ENCODE measurements around the gene SLC22A9. TPM values are rescaled to one million over a fixed set of nuclear protein-coding genes. Genes with fewer than 3 reads are reported as not detected.

SLC22A9 gene
- total RNA-seq, 3 donors from 2014 or later = not detected

DNA sequence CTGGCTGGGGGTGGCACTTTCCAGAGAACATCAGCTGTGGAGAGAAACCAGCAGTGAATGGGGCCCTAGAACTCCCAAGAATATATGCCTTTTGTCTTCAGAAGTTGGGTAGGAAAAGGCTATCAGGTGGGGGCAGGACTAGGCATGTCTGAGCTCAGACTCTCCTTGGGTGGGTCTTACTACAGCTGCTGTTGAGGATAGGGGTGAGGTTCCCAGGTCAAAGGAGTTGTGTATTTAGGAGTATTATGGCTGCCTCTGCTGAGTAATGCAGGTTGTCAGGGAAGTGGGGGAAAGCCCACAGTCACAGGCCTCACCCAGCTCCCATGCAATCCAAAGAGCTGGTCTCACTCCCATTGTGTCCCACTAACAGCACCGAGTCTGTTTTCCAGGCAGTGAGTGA, 26.1 kb downstream of the SLC22A9 start:
- no peak for ATAC-seq
- Histone ChIP-seq H3K4me1 (ENCODE audit: low read depth) (no peaks in the 10 kb centered on the region), H3K4me3 (no peak overlapping the region), H3K9me3 (no peaks in the 10 kb centered on the region), H3K36me3 (ENCODE audit: low read depth) (no peaks in the 10 kb centered on the region)
- TF ChIP-seq, protein P1, sequence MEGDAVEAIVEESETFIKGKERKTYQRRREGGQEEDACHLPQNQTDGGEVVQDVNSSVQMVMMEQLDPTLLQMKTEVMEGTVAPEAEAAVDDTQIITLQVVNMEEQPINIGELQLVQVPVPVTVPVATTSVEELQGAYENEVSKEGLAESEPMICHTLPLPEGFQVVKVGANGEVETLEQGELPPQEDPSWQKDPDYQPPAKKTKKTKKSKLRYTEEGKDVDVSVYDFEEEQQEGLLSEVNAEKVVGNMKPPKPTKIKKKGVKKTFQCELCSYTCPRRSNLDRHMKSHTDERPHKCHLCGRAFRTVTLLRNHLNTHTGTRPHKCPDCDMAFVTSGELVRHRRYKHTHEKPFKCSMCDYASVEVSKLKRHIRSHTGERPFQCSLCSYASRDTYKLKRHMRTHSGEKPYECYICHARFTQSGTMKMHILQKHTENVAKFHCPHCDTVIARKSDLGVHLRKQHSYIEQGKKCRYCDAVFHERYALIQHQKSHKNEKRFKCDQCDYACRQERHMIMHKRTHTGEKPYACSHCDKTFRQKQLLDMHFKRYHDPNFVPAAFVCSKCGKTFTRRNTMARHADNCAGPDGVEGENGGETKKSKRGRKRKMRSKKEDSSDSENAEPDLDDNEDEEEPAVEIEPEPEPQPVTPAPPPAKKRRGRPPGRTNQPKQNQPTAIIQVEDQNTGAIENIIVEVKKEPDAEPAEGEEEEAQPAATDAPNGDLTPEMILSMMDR (IDR thresholded peaks at IDR 0.05) = no peak
- DNase-seq = no peak
- intact Hi-C loops (cut with DNase I, micrococcal nuclease) = no loop called here

DNA sequence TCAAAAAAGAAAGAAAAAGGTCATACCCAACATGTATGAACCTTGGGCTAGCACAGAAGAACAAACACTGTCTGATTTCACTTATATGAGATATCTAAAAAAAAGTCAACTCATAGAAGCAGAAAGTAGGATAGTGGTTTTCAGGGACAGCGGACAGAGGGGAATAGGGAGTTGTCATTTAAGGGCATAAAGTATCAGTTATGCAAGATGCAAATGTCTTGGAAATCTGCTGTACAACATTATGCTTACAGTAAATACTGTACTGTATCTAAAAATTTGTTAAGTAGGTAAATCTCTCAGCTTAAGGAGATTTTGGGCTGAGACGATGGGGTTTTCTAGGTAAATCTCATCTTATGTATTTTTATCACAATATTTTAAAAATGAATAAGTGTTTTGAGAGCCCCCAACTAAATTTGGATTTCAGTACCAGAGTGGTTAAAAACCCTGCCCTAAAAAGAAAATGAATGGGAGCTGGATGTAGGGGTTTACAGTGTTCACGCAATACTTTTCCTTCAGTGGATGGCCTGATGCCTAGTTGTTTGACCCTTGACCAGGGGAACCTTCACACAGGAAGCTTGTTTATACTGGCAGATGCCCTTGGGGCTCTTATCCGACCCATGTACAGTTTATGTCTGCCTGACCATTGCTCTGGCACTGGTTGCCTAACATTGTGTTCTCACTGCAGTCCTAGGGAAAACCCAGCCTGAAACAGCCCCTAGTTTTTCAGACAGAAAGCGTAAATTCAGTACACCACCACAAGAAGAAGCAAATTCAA, 34.8 kb downstream of the SLC22A9 start:
- no peak for ATAC-seq
- TF ChIP-seq, protein P1 (IDR thresholded peaks at IDR 0.05) = no peak
- no peaks in the 10 kb centered on the region for H3K36me3 ChIP-seq (ENCODE audit: low read depth)
- no peaks in the 10 kb centered on the region for H3K9me3 ChIP-seq
- no peak overlapping the region for H3K4me3 ChIP-seq
- intact Hi-C loops (cut with DNase I, micrococcal nuclease) = no loop called here
- no peaks in the 10 kb centered on the region for H3K4me1 ChIP-seq (ENCODE audit: low read depth)
- DNase-seq = no peak

DNA sequence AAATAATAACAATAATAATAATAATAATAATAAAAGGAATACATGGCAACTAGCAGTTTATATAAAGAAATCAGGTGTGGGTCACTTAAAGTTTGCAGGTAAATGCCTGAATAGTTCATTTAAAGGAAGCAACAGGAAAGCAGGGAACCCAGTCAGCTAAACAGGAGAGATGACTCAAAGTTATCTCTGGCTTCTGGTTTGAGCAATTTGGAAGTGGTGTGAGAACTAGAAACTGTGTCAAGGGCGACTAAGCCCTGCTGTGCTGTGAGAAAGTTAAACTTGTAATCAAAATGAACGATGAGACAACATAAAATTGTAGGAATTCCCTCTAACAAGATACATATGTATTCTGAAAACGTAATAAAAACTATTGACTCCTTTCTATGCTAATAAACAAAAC, 35.5 kb downstream of the SLC22A9 start:
- H3K36me3 ChIP-seq (ENCODE audit: low read depth) = no peaks in the 10 kb centered on the region
- H3K4me1 ChIP-seq (ENCODE audit: low read depth) = no peaks in the 10 kb centered on the region
- no peak for ATAC-seq
- no peak for DNase-seq
- intact Hi-C loops (cut with DNase I, micrococcal nuclease) = no loop called here
- TF ChIP-seq, protein P1 (IDR thresholded peaks at IDR 0.05) = no peak
- H3K4me3 ChIP-seq = no peak overlapping the region
- H3K9me3 ChIP-seq = no peaks in the 10 kb centered on the region

DNA sequence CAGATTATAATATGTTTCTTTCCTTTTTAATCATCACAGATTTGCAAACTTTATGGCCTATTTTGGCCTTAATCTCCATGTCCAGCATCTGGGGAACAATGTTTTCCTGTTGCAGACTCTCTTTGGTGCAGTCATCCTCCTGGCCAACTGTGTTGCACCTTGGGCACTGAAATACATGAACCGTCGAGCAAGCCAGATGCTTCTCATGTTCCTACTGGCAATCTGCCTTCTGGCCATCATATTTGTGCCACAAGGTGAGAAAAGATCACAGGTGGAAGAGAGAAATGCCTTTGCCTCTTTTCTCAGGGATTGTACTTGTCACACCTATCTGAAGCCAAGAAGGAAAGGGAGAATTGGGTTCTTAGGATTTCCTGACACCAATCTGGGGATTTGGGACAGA, 36.9 kb downstream of the SLC22A9 start:
- ATAC-seq (no peak), DNase-seq (no peak)
- Histone ChIP-seq H3K36me3 (ENCODE audit: low read depth) (no peaks in the 10 kb centered on the region), H3K9me3 (no peaks in the 10 kb centered on the region), H3K4me1 (ENCODE audit: low read depth) (no peaks in the 10 kb centered on the region), H3K4me3 (no peak overlapping the region)
- intact Hi-C loops (cut with DNase I, micrococcal nuclease) = no loop called here
- TF ChIP-seq, protein P1 (IDR thresholded peaks at IDR 0.05) = no peak

DNA sequence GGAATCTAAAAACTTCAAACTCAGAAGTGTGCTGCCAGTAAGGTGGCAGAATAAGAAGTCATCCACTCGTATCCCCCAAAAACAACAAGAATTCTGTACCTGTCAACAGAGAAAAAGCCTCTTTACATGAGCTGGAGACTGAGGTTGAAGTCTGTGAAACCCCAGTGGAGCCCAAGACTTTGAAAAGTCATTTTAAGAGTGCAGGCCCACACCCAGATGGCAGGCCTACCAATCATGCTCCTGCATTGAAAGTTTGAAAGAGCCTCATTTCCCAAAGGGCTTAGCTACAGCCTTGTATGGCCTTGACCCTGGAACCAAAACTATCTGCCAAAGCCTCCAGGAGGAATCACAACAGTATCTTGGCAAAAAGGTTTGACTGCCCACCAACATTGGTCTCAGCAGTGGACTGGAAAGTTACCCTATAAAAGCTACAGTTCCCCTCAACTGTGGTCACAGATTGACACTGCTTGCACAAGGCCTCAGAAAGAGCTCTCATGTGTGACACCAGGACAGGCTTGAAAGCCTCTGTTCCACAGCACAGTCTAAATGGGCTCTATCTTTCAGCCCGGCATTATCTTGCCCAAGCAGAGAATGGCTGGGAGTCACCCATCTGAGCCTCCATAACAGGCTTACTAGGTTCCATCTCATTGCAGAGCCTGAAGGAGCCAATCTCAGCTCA, 47.7 kb downstream of the SLC22A9 start:
- TF ChIP-seq, protein P1 (IDR thresholded peaks at IDR 0.05) = no peak
- no peak for ATAC-seq

More for the DNA sequence above, 47.7 kb downstream of the SLC22A9 start:
- intact Hi-C loops (cut with DNase I, micrococcal nuclease) = no loop called here
- DNase-seq = no peak
- no peaks in the 10 kb centered on the region for H3K4me1 ChIP-seq (ENCODE audit: low read depth)
- no peaks in the 10 kb centered on the region for H3K36me3 ChIP-seq (ENCODE audit: low read depth)
- no peak overlapping the region for H3K4me3 ChIP-seq
- H3K9me3 ChIP-seq = no peaks in the 10 kb centered on the region
